Measurements from ENCODE around the gene ZNF784.
A peak's percentile ranks its signal among the peaks of the same experiment; 100 is the strongest.

The ZNF784 gene

GRCh38 chr19:55590617-55591016 lies 33.7 kb downstream of the ZNF784 start:
- Histone ChIP-seq H4K20me1 (ENCODE audit: insufficient read depth, low read length) (no peaks in the 10 kb centered on the region), H3K36me3 (ENCODE audit: insufficient read depth, low read length) (peaks cover 22% of the 10 kb centered on the region), H3K9ac (ENCODE audit: low read depth, low read length) (no peak overlapping the region), H3K4me1 (ENCODE audit: insufficient read depth, low read length) (peaks cover 29% of the 10 kb centered on the region), H3K4me2 (ENCODE audit: insufficient read depth, low read length) (no peak overlapping the region), H3K79me2 (ENCODE audit: insufficient read depth, low read length) (no peaks in the 10 kb centered on the region), H2AFZ (ENCODE audit: low read depth, low read length) (no peak overlapping the region), H3K4me3 (ENCODE audit: low read depth in 1 of 2, low read length in 2 of 2) (no peak overlapping the region), H3K9me3 (ENCODE audit: insufficient read depth, low read length, severe bottlenecking) (no peaks in the 10 kb centered on the region), H3K27ac (ENCODE audit: low read length) (no peak overlapping the region), H3K27me3 (ENCODE audit: insufficient read depth, low read length, poor library complexity) (no peaks in the 10 kb centered on the region)
- TF ChIP-seq CTCF (IDR thresholded peaks at IDR 0.05; ENCODE audit: borderline replicate concordance, extremely low read depth, low read length, poor library complexity, severe bottlenecking), result no peak
- TF ChIP-seq EZH2 (IDR thresholded peaks at IDR 0.05; ENCODE audit: borderline replicate concordance, low read depth, low read length, severe bottlenecking), result no peak
- no peak for ATAC-seq (ENCODE audit: insufficient read depth, low read depth)
- peak; percentile 35 for DNase-seq

- Histone ChIP-seq H3K36me3 (ENCODE audit: insufficient read depth, low read length) (peaks cover 17% of the 10 kb centered on the region), H3K27me3 (ENCODE audit: insufficient read depth, low read length, poor library complexity) (no peaks in the 10 kb centered on the region), H3K79me2 (ENCODE audit: insufficient read depth, low read length) (no peaks in the 10 kb centered on the region), H2AFZ (ENCODE audit: low read depth, low read length) (no peak overlapping the region), H3K9me3 (ENCODE audit: insufficient read depth, low read length, severe bottlenecking) (no peaks in the 10 kb centered on the region), H3K4me2 (ENCODE audit: insufficient read depth, low read length) (no peak overlapping the region), H4K20me1 (ENCODE audit: insufficient read depth, low read length) (no peaks in the 10 kb centered on the region), H3K9ac (ENCODE audit: low read depth, low read length) (no peak overlapping the region), H3K27ac (ENCODE audit: low read length) (no peak overlapping the region), H3K4me1 (ENCODE audit: insufficient read depth, low read length) (peaks cover 34% of the 10 kb centered on the region), H3K4me3 (ENCODE audit: low read depth in 1 of 2, low read length in 2 of 2) (no peak overlapping the region)
- TF ChIP-seq CTCF (IDR thresholded peaks at IDR 0.05; ENCODE audit: borderline replicate concordance, extremely low read depth, low read length, poor library complexity, severe bottlenecking) (no peak), EZH2 (IDR thresholded peaks at IDR 0.05; ENCODE audit: borderline replicate concordance, low read depth, low read length, severe bottlenecking) (no peak)
- ATAC-seq (ENCODE audit: insufficient read depth, low read depth) (no peak), DNase-seq (no peak)
Observed at GRCh38 chr19:55590109-55590508, 34.3 kb downstream of the ZNF784 start.

- ATAC-seq (ENCODE audit: insufficient read depth, low read depth) (no peak), DNase-seq (no peak)
- Histone ChIP-seq H3K36me3 (ENCODE audit: insufficient read depth, low read length) (peaks cover 9% of the 10 kb centered on the region), H3K4me3 (ENCODE audit: low read depth in 1 of 2, low read length in 2 of 2) (no peak overlapping the region), H3K9ac (ENCODE audit: low read depth, low read length) (no peak overlapping the region), H3K4me1 (ENCODE audit: insufficient read depth, low read length) (peaks cover 34% of the 10 kb centered on the region), H2AFZ (ENCODE audit: low read depth, low read length) (no peak overlapping the region), H3K4me2 (ENCODE audit: insufficient read depth, low read length) (no peak overlapping the region), H3K27me3 (ENCODE audit: insufficient read depth, low read length, poor library complexity) (no peaks in the 10 kb centered on the region), H3K27ac (ENCODE audit: low read length) (no peak overlapping the region), H3K9me3 (ENCODE audit: insufficient read depth, low read length, severe bottlenecking) (no peaks in the 10 kb centered on the region), H3K79me2 (ENCODE audit: insufficient read depth, low read length) (no peaks in the 10 kb centered on the region), H4K20me1 (ENCODE audit: insufficient read depth, low read length) (no peaks in the 10 kb centered on the region)
- TF ChIP-seq CTCF (IDR thresholded peaks at IDR 0.05; ENCODE audit: borderline replicate concordance, extremely low read depth, low read length, poor library complexity, severe bottlenecking) (no peak), EZH2 (IDR thresholded peaks at IDR 0.05; ENCODE audit: borderline replicate concordance, low read depth, low read length, severe bottlenecking) (no peak)
Observed at GRCh38 chr19:55588738-55589137, 35.6 kb downstream of the ZNF784 start.
